ENCODE measurements around the gene CYTH1. TPM values are rescaled to one million over a fixed set of nuclear protein-coding genes. Genes with fewer than 3 reads are reported as not detected.
A peak's percentile ranks its signal among the peaks of the same experiment; 100 is the strongest.

CYTH1 gene
- total RNA-seq, 1 experiment from 2014 or later = 9.7 TPM

- H4K20me1 ChIP-seq (ENCODE audit: control insufficient read depth, insufficient read depth, insufficient read length) = peaks cover 2% of the 10 kb centered on the region
- H3K4me2 ChIP-seq (ENCODE audit: insufficient read depth, insufficient read length, low read length) = no peak overlapping the region
- peak overlapping the region; percentile 33 for H2BK5ac ChIP-seq (ENCODE audit: insufficient read length, low read length)
- H2BK120ac ChIP-seq (ENCODE audit: low read depth, low read length, poor library complexity, severe bottlenecking) = no peak overlapping the region
- H3K4ac ChIP-seq (ENCODE audit: low read depth, low read length) = no peak overlapping the region
- no peak overlapping the region for H3K56ac ChIP-seq (ENCODE audit: insufficient read length, low read depth, low read length)
- DNase-seq = peak; percentile 28
- no peak overlapping the region for H3K27ac Mint-ChIP-seq
- no peak overlapping the region for H3K18ac ChIP-seq (ENCODE audit: insufficient read length, low read depth, low read length)
- no peaks in the 10 kb centered on the region for H3K27me3 ChIP-seq (ENCODE audit: insufficient read depth, low read length)
- no peak overlapping the region for H3K23ac ChIP-seq (ENCODE audit: insufficient read length, low read depth, low read length)
- H3K27ac ChIP-seq (ENCODE audit: insufficient read length, low read depth, low read length) = no peak overlapping the region
- H2BK20ac ChIP-seq (ENCODE audit: low read depth, low read length, poor library complexity, severe bottlenecking) = no peak overlapping the region
- H3K79me2 ChIP-seq (ENCODE audit: insufficient read depth, low read length) = no peaks in the 10 kb centered on the region
- H3K9ac ChIP-seq (ENCODE audit: extremely low read depth, insufficient read length, low read length) = no peak overlapping the region
- H2BK15ac ChIP-seq (ENCODE audit: low read depth, low read length) = no peak overlapping the region
- no peaks in the 10 kb centered on the region for H3K4me1 ChIP-seq (ENCODE audit: insufficient read depth, low read length)
- no peak for TF ChIP-seq CTCF (conservative IDR thresholded peaks at IDR 0.05)
- H3K4me3 Mint-ChIP-seq = no peak overlapping the region
- H2AK5ac ChIP-seq (ENCODE audit: insufficient read length, low read length) = peak overlapping the region; percentile 19
- no peak overlapping the region for H4K91ac ChIP-seq (ENCODE audit: insufficient read length, low read depth, low read length)
- H3K23me2 ChIP-seq (ENCODE audit: insufficient read length, low read depth, low read length, poor library complexity, severe bottlenecking) = no peaks in the 10 kb centered on the region
- H2AFZ ChIP-seq (ENCODE audit: low read length) = no peak overlapping the region
- no peak overlapping the region for H3T11ph ChIP-seq (ENCODE audit: low read length)
- H3K27me3 Mint-ChIP-seq (ENCODE audit: low read depth) = no peaks in the 10 kb centered on the region
- no peaks in the 10 kb centered on the region for H3K9me3 Mint-ChIP-seq
- no peak overlapping the region for H2BK12ac ChIP-seq (ENCODE audit: insufficient read length, low read depth, low read length)
- no peak overlapping the region for H4K8ac ChIP-seq (replicated peaks; ENCODE audit: insufficient read length, low read depth, low read length)
- H3K79me1 ChIP-seq (ENCODE audit: insufficient read depth, low read depth, low read length, poor library complexity, severe bottlenecking) = no peaks in the 10 kb centered on the region
- no CpG with 5 or more reads among the region's 2 CpGs for WGBS (ENCODE audit: extremely low coverage, insufficient read length, low lambda C conversion rate)
- no peak overlapping the region for H3K14ac ChIP-seq (ENCODE audit: insufficient read depth, low read length)
- no peak overlapping the region for H4K5ac ChIP-seq (ENCODE audit: insufficient read length, low read depth, low read length)
- no peaks in the 10 kb centered on the region for H3K9me3 ChIP-seq (ENCODE audit: control insufficient read depth, low read depth, low read length)
- H3K4me1 Mint-ChIP-seq = peaks cover 19 to 31% of the 10 kb centered on the region in 2 experiments
- H3K36me3 Mint-ChIP-seq (ENCODE audit: insufficient read depth in 1 of 3, low read depth in 3 of 3) = peaks cover 0 to 10% (median 8%) of the 10 kb centered on the region in 3 experiments; a peak in 4 of 7 replicates
These were observed 99.7 kb downstream of the CYTH1 start for GRCh38 chr17:78682363-78682762.
